ENCODE data around the gene MSL2.

GRCh38 chr3:136152963-136153362, 43.2 kb downstream of the MSL2 start:
- TF ChIP-seq, protein P1, sequence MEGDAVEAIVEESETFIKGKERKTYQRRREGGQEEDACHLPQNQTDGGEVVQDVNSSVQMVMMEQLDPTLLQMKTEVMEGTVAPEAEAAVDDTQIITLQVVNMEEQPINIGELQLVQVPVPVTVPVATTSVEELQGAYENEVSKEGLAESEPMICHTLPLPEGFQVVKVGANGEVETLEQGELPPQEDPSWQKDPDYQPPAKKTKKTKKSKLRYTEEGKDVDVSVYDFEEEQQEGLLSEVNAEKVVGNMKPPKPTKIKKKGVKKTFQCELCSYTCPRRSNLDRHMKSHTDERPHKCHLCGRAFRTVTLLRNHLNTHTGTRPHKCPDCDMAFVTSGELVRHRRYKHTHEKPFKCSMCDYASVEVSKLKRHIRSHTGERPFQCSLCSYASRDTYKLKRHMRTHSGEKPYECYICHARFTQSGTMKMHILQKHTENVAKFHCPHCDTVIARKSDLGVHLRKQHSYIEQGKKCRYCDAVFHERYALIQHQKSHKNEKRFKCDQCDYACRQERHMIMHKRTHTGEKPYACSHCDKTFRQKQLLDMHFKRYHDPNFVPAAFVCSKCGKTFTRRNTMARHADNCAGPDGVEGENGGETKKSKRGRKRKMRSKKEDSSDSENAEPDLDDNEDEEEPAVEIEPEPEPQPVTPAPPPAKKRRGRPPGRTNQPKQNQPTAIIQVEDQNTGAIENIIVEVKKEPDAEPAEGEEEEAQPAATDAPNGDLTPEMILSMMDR (IDR thresholded peaks at IDR 0.05; ENCODE audit: low read length), result no peak
- no peak for TF ChIP-seq EZH2 (IDR thresholded peaks at IDR 0.05; ENCODE audit: borderline replicate concordance, low read length)

All from OCI-LY1 (cell line).